Measurements from ENCODE around the gene KRT16. TPM values are rescaled to one million over a fixed set of nuclear protein-coding genes. Genes with fewer than 3 reads are reported as not detected.

Gene KRT16
- polyA plus RNA-seq, 3 donors, result not detected

- DNase-seq, result no peak
These were observed 32.4 kb downstream of the KRT16 start for GRCh38 chr17:41580244-41580575.

GRCh38 chr17:41579484-41580243, 32.9 kb downstream of the KRT16 start:
- H3K27me3 Mint-ChIP-seq (ENCODE audit: low read depth in 3 of 3), result peaks cover 8 to 11% (median 10%) of the 10 kb centered on the region in 3 donors
- peak overlapping the region; percentile 31 for H3K4me2 ChIP-seq (replicated peaks; ENCODE audit: extremely low read depth, low read length, poor library complexity, severe bottlenecking)

More at GRCh38 chr17:41580244-41580575, 32.4 kb downstream of the KRT16 start:
- peaks cover 4% of the 10 kb centered on the region for H3K4me1 Mint-ChIP-seq
- H3K36me3 Mint-ChIP-seq, result no peaks in the 10 kb centered on the region
- Histone ChIP-seq H3K9me3 (replicated peaks in 1 of 2; ENCODE audit: control insufficient read depth in 1 of 2, insufficient read depth in 1 of 2, low read length in 2 of 2) (no peaks in the 10 kb centered on the region), H3K4me1 (ENCODE audit: control insufficient read depth in 1 of 2, insufficient read depth in 2 of 2, low read length in 2 of 2) (peaks cover 3 to 6% of the 10 kb centered on the region in 2 donors), H3K36me3 (replicated peaks in 1 of 2; ENCODE audit: control insufficient read depth in 1 of 2, insufficient read depth in 2 of 2, low read length in 2 of 2) (no peaks in the 10 kb centered on the region), H3K4me3 (replicated peaks in 1 of 3; ENCODE audit: low read depth in 2 of 3, low read length in 3 of 3) (no peak overlapping the region), H4K20me1 (ENCODE audit: insufficient read depth, low read length) (no peaks in the 10 kb centered on the region), H2AFZ (ENCODE audit: insufficient read depth, low read depth, low read length, poor library complexity, severe bottlenecking) (no peak overlapping the region), H3K27me3 (ENCODE audit: control insufficient read depth in 2 of 2, insufficient read depth in 2 of 2, low read length in 2 of 2) (no peaks in the 10 kb centered on the region), H3K79me2 (ENCODE audit: insufficient read depth, low read length) (no peaks in the 10 kb centered on the region), H3K4me2 (replicated peaks; ENCODE audit: extremely low read depth, low read length, poor library complexity, severe bottlenecking) (no peak overlapping the region), H3K9ac (ENCODE audit: insufficient read depth, low read length, poor library complexity, severe bottlenecking) (no peak overlapping the region), H3K27ac (ENCODE audit: low read depth in 1 of 2, low read length in 2 of 2) (no peak overlapping the region)
- no peak overlapping the region for H3K4me3 Mint-ChIP-seq
- peaks cover 7 to 12% (median 8%) of the 10 kb centered on the region in 3 donors for H3K27me3 Mint-ChIP-seq (ENCODE audit: low read depth in 3 of 3)
- no peak for TF ChIP-seq CTCF (IDR thresholded peaks at IDR 0.05)
- H3K27ac Mint-ChIP-seq, result no peak overlapping the region
- WGBS (ENCODE audit: insufficient coverage), result 83% methylated on average over 2 of the region's 2 CpGs
- intact Hi-C loops (cut with micrococcal nuclease), result no loop called here
- peaks cover 0 to 1% (median 0%) of the 10 kb centered on the region in 7 donors for H3K9me3 Mint-ChIP-seq

More at GRCh38 chr17:41579484-41580243, 32.9 kb downstream of the KRT16 start:
- peaks cover 4% of the 10 kb centered on the region for H3K4me1 Mint-ChIP-seq
- Histone ChIP-seq H4K20me1 (ENCODE audit: insufficient read depth, low read length) (no peaks in the 10 kb centered on the region), H3K27ac (ENCODE audit: low read depth in 1 of 2, low read length in 2 of 2) (no peak overlapping the region), H3K9ac (ENCODE audit: insufficient read depth, low read length, poor library complexity, severe bottlenecking) (no peak overlapping the region), H3K27me3 (ENCODE audit: control insufficient read depth in 2 of 2, insufficient read depth in 2 of 2, low read length in 2 of 2) (no peaks in the 10 kb centered on the region), H2AFZ (ENCODE audit: insufficient read depth, low read depth, low read length, poor library complexity, severe bottlenecking) (no peak overlapping the region), H3K4me3 (replicated peaks in 1 of 3; ENCODE audit: low read depth in 2 of 3, low read length in 3 of 3) (no peak overlapping the region), H3K36me3 (replicated peaks in 1 of 2; ENCODE audit: control insufficient read depth in 1 of 2, insufficient read depth in 2 of 2, low read length in 2 of 2) (no peaks in the 10 kb centered on the region), H3K4me1 (ENCODE audit: control insufficient read depth in 1 of 2, insufficient read depth in 2 of 2, low read length in 2 of 2) (peaks cover 3 to 6% of the 10 kb centered on the region in 2 donors), H3K9me3 (replicated peaks in 1 of 2; ENCODE audit: control insufficient read depth in 1 of 2, insufficient read depth in 1 of 2, low read length in 2 of 2) (no peaks in the 10 kb centered on the region), H3K79me2 (ENCODE audit: insufficient read depth, low read length) (no peaks in the 10 kb centered on the region)
- peak; percentile 38 to 61 (median 53) for DNase-seq
- peaks cover 0 to 1% (median 0%) of the 10 kb centered on the region in 7 donors for H3K9me3 Mint-ChIP-seq
- H3K4me3 Mint-ChIP-seq, result no peak overlapping the region
- TF ChIP-seq CTCF (IDR thresholded peaks at IDR 0.05), result peak; percentile 73
- intact Hi-C loops (cut with micrococcal nuclease), result no loop called here
- no peak overlapping the region for H3K27ac Mint-ChIP-seq
- whole genome bisulfite sequencing (ENCODE audit: insufficient coverage), result 46% methylated on average over 13 of the region's 18 CpGs
- no peaks in the 10 kb centered on the region for H3K36me3 Mint-ChIP-seq

All from CD14-positive monocyte (primary cell).